Activated B cell treated with CpG ODN at 0.5 μM for 24 hours (primary cell): ENCODE data around the gene CCNE1. TPM values are rescaled to one million over a fixed set of nuclear protein-coding genes. Genes with fewer than 3 reads are reported as not detected.

ENCODE experiments used
- ATAC-seq: fragments of 200-7000 bp; cut with Tn5 transposase; one replicate; pipeline ENCODE4 v1.10.0; 2021; ENCODE audit warnings: low read depth, mild to moderate bottlenecking, moderate library complexity
- CTCF ChIA-PET: fragments of 350-600 bp; sonication (Branson Sonifier 250); formaldehyde crosslinking; loops from one replicate; lab custom pipeline; 2021; ENCODE audit warnings: antibody characterized with exemption; lab: Charles Lee
- POLR2A ChIA-PET: fragments of 350-600 bp; sonication (Branson Sonifier 250); formaldehyde crosslinking; loops from one replicate; lab custom pipeline; 2021; ENCODE audit warnings: antibody characterized with exemption; lab: Charles Lee
- DNase-seq: peaks from one replicate; pipeline ENCODE4 v3.0.0; 2022
- H3K27ac Mint-ChIP-seq: one replicate; pipeline ENCODE4 v1.8.0; 2020; ENCODE audit warnings: mixed read lengths
- H3K27me3 Mint-ChIP-seq: one replicate; pipeline ENCODE4 v1.8.0; 2021; ENCODE audit warnings: mixed read lengths
- H3K36me3 Mint-ChIP-seq: one replicate; pipeline ENCODE4 v1.8.0; 2021; ENCODE audit warnings: low read depth, mixed read lengths
- H3K4me1 Mint-ChIP-seq: one replicate; pipeline ENCODE4 v1.8.0; 2021; ENCODE audit warnings: mixed read lengths
- H3K4me3 Mint-ChIP-seq: one replicate; pipeline ENCODE4 v1.8.0; 2020; ENCODE audit warnings: mild to moderate bottlenecking, mixed read lengths
- H3K9me3 Mint-ChIP-seq: one replicate; pipeline ENCODE4 v1.8.0; 2020; ENCODE audit warnings: mixed read lengths
- CTCF ChIP-seq: fragments of 200-600 bp; IDR thresholded peaks from one replicate; pipeline ENCODE4 v1.8.0; 2022; ENCODE audit warnings: antibody characterized with exemption, mild to moderate bottlenecking
- intact Hi-C: fragments of 100-400 bp; cut with micrococcal nuclease; formaldehyde crosslinking; loops from one replicate; pipeline ENCODE4 v1.15.1; 2024
- total RNA-seq: library from RNA; stranded (reverse); gene quantifications from 2 replicates; pipeline ENCODE4 v1.2.3, GENCODE V29; 2022

The CCNE1 gene
- total RNA-seq, 1 donor from 2014 or later: 4.1 TPM

- H3K27ac Mint-ChIP-seq: no peak overlapping the region
- no peak overlapping the region for H3K4me3 Mint-ChIP-seq
- ChIA-PET CTCF (no interaction called here), POLR2A (no interaction called here)
- TF ChIP-seq CTCF: no peak
- no peaks in the 10 kb centered on the region for H3K36me3 Mint-ChIP-seq
- peaks cover 3% of the 10 kb centered on the region for H3K27me3 Mint-ChIP-seq
- DNase-seq: no peak
- H3K9me3 Mint-ChIP-seq: no peaks in the 10 kb centered on the region
- ATAC-seq: no peak
- intact Hi-C loops: no loop called here
- no peaks in the 10 kb centered on the region for H3K4me1 Mint-ChIP-seq
These were observed 39.1 kb upstream of the CCNE1 start for GRCh38 chr19:29772696-29773095.

- Mint-ChIP-seq H3K27me3 (peaks cover 3% of the 10 kb centered on the region), H3K9me3 (no peaks in the 10 kb centered on the region), H3K4me1 (no peaks in the 10 kb centered on the region), H3K36me3 (no peaks in the 10 kb centered on the region), H3K27ac (no peak overlapping the region), H3K4me3 (no peak overlapping the region)
- CTCF ChIA-PET: no interaction called here
- POLR2A ChIA-PET: no interaction called here
- TF ChIP-seq CTCF: no peak
- intact Hi-C loops: no loop called here
- ATAC-seq: no peak
- no peak for DNase-seq
These were observed 38.6 kb upstream of the CCNE1 start for GRCh38 chr19:29773141-29773540.

- H3K36me3 Mint-ChIP-seq: no peaks in the 10 kb centered on the region
- no peaks in the 10 kb centered on the region for H3K9me3 Mint-ChIP-seq
- ChIA-PET CTCF (no interaction called here), POLR2A (no interaction called here)
- H3K27me3 Mint-ChIP-seq: peaks cover 4% of the 10 kb centered on the region
- no peak overlapping the region for H3K4me3 Mint-ChIP-seq
- DNase-seq: no peak
- ATAC-seq: no peak
- intact Hi-C loops: no loop called here
- no peaks in the 10 kb centered on the region for H3K4me1 Mint-ChIP-seq
- H3K27ac Mint-ChIP-seq: no peak overlapping the region
- TF ChIP-seq CTCF: no peak
These were observed 37.7 kb upstream of the CCNE1 start for GRCh38 chr19:29774126-29774525.

GRCh38 chr19:29777781-29778309 lies 33.9 kb upstream of the CCNE1 start:
- Mint-ChIP-seq H3K4me3 (no peak overlapping the region), H3K4me1 (no peaks in the 10 kb centered on the region), H3K36me3 (no peaks in the 10 kb centered on the region), H3K27me3 (peaks cover 10% of the 10 kb centered on the region), H3K27ac (no peak overlapping the region), H3K9me3 (no peaks in the 10 kb centered on the region)
- no peak for TF ChIP-seq CTCF
- ChIA-PET POLR2A (no interaction called here), CTCF (no interaction called here)
- DNase-seq (no peak), ATAC-seq (no peak)
- intact Hi-C loops: no loop called here

GRCh38 chr19:29779921-29780320 lies 31.9 kb upstream of the CCNE1 start:
- Mint-ChIP-seq H3K27ac (no peak overlapping the region), H3K27me3 (peaks cover 7% of the 10 kb centered on the region), H3K9me3 (no peaks in the 10 kb centered on the region), H3K36me3 (no peaks in the 10 kb centered on the region), H3K4me3 (no peak overlapping the region), H3K4me1 (no peaks in the 10 kb centered on the region)
- DNase-seq (no peak), ATAC-seq (no peak)
- POLR2A ChIA-PET: no interaction called here
- no peak for TF ChIP-seq CTCF
- intact Hi-C loops: no loop called here
- CTCF ChIA-PET: no interaction called here
